GM12878 (cell line): ENCODE measurements around the gene METTL18. TPM values are rescaled to one million over a fixed set of nuclear protein-coding genes. Genes with fewer than 3 reads are reported as not detected.

Experiments
- ATAC-seq: fragments of 200-7000 bp; cut with Tn5 transposase; 3 replicates; pipeline ENCODE4 v1.9.1; 2020; ENCODE audit warnings: mild to moderate bottlenecking, moderate library complexity
- BruUV-seq: library from RNA; stranded (reverse); fragments of 400-500 nt; replicated peaks from 2 replicates; lab custom pipeline; 2021; lab: Mats Ljungman, UMichigan
- CTCF ChIA-PET: fragments of 300-600 bp; sonication (Branson Sonifier 250); formaldehyde crosslinking; extraction: SDS; loops from one replicate; lab custom pipeline; 2021; ENCODE audit warnings: inconsistent platforms; lab: Yijun Ruan, JAX
- POLR2A ChIA-PET: fragments of 350-600 bp; formaldehyde crosslinking; extraction: SDS; loops from one replicate; lab custom pipeline; 2021; ENCODE audit warnings: inconsistent platforms; lab: Charles Lee
- RAD21 ChIA-PET: fragments of 300-600 bp; sonication (Branson Sonifier 250); formaldehyde crosslinking; loops from one replicate; lab custom pipeline; 2023; ENCODE audit warnings: antibody characterized with exemption; ENCODE audit not compliant: unreplicated experiment; lab: Charles Lee
- SMC1A ChIA-PET: fragments of 300-600 bp; sonication (Branson Sonifier 250); formaldehyde crosslinking; loops from one replicate; lab custom pipeline; 2023; ENCODE audit not compliant: unreplicated experiment, uncharacterized antibody; lab: Charles Lee
- DNase-seq: peaks from one replicate; pipeline ENCODE4 v3.0.0-alpha.2; 2011; ENCODE audit warnings: low read depth, low spot score
- FAIRE-seq: peaks from 3 replicates; lab custom pipeline; 2011; peaks lifted over from hg19 to GRCh38; lab: Jason Lieb, UNC
- H2AFZ ChIP-seq: 2 replicates; pipeline ENCODE4 v1.6.0; 2011; ENCODE audit warnings: low read depth, low read length, control low read depth; ENCODE audit not compliant: control insufficient read depth
- H3K27ac ChIP-seq: 2 replicates; pipeline ENCODE4 v1.5.1; 2011; ENCODE audit warnings: control low read depth; ENCODE audit not compliant: control insufficient read depth, insufficient read depth
- H3K27me3 ChIP-seq, 2 experiments: replicated peaks in 1 of 2; 2 replicates each; pipeline versions ENCODE4 v1.6.0 to v1.6.1; 2011; ENCODE audit warnings: low read length in 1 of 2; ENCODE audit not compliant: control insufficient read depth in 2 of 2, insufficient read depth in 2 of 2
- H3K36me3 ChIP-seq, 2 experiments: 2 replicates each; pipeline ENCODE4 v1.5.1; 2011; ENCODE audit warnings: low read length in 1 of 2; ENCODE audit not compliant: control insufficient read depth in 2 of 2, insufficient read depth in 2 of 2
- H3K4me1 ChIP-seq: 2 replicates; pipeline ENCODE4 v1.6.1; 2011; ENCODE audit warnings: mild to moderate bottlenecking, low read length, moderate library complexity, mixed read lengths; ENCODE audit not compliant: control insufficient read depth, insufficient read depth
- H3K4me2 ChIP-seq: 2 replicates; pipeline ENCODE4 v1.6.0; 2011; ENCODE audit warnings: control low read depth; ENCODE audit not compliant: control insufficient read depth, insufficient read depth
- H3K4me3 ChIP-seq: fragments of 200-600 bp; sonication (generic); 2 replicates; pipeline ENCODE4 v1.5.1; 2016
- H3K79me2 ChIP-seq: 2 replicates; pipeline ENCODE4 v1.6.0; 2011; ENCODE audit warnings: low read length; ENCODE audit not compliant: control insufficient read depth, insufficient read depth
- H3K9ac ChIP-seq: 2 replicates; pipeline ENCODE4 v1.8.0; 2011; ENCODE audit warnings: low read length, control low read depth, mixed read lengths; ENCODE audit not compliant: control insufficient read depth, insufficient read depth
- H3K9me3 ChIP-seq: replicated peaks from 3 replicates; pipeline ENCODE4 v1.5.1; 2011; ENCODE audit warnings: mild to moderate bottlenecking, low read length; ENCODE audit not compliant: control insufficient read depth, insufficient read depth
- H4K20me1 ChIP-seq: 2 replicates; pipeline ENCODE4 v1.6.0; 2011; ENCODE audit not compliant: control insufficient read depth, insufficient read depth
- CHD1 ChIP-seq: IDR thresholded peaks from 2 replicates; pipeline ENCODE4 v1.6.1; 2012; ENCODE audit warnings: low read depth, low read length, improper control_type of control experiment
- CHD2 ChIP-seq: IDR thresholded peaks from 2 replicates; pipeline ENCODE4 v1.6.1; 2011; ENCODE audit warnings: low read depth, low read length, improper control_type of control experiment, borderline replicate concordance
- FOS ChIP-seq: IDR thresholded peaks from 3 replicates; pipeline ENCODE4 v1.6.1; 2011; ENCODE audit warnings: borderline replicate concordance; ENCODE audit not compliant: insufficient read length; ENCODE audit errors: extremely low read depth
- FOXM1 ChIP-seq: IDR thresholded peaks from 2 replicates; pipeline ENCODE4 v1.6.1; 2012; ENCODE audit warnings: low read depth, mild to moderate bottlenecking, inconsistent platforms, low read length, moderate library complexity
- GATAD2B ChIP-seq: fragments of 450-650 bp; conservative IDR thresholded peaks from 2 replicates; pipeline ENCODE4 v1.6.1; 2017; ENCODE audit warnings: low read depth, mild to moderate bottlenecking, moderate library complexity
- HDAC2 ChIP-seq: fragments of 200-600 bp; sonication (generic); IDR thresholded peaks from 2 replicates; pipeline ENCODE4 v1.6.1; 2017
- RB1 ChIP-seq: fragments of 450-650 bp; formaldehyde crosslinking; IDR thresholded peaks from 2 replicates; pipeline ENCODE4 v1.6.1; 2017; ENCODE audit warnings: mild to moderate bottlenecking, borderline replicate concordance
- STAT1 ChIP-seq: fragments of 450-650 bp; conservative IDR thresholded peaks from 2 replicates; pipeline ENCODE4 v1.6.1; 2014; ENCODE audit warnings: antibody characterized with exemption, mild to moderate bottlenecking
- STAT3 ChIP-seq: IDR thresholded peaks from 2 replicates; pipeline ENCODE4 v1.6.1; 2011; ENCODE audit warnings: low read depth, low read length, improper control_type of control experiment
- TARDBP ChIP-seq: IDR thresholded peaks from 2 replicates; pipeline ENCODE4 v1.6.1; 2016; ENCODE audit warnings: borderline replicate concordance
- TCF7 ChIP-seq: IDR thresholded peaks from 2 replicates; pipeline ENCODE4 v1.6.1; 2014; ENCODE audit warnings: antibody characterized with exemption, borderline replicate concordance
- ZNF207 ChIP-seq: fragments of 450-650 bp; IDR thresholded peaks from 2 replicates; pipeline ENCODE4 v1.6.1; 2014; ENCODE audit warnings: antibody characterized with exemption, mild to moderate bottlenecking, borderline replicate concordance
- WGBS: methylation state at CpG from one replicate; pipeline ENCODE4 v1.1.6; 2016; ENCODE audit warnings: low lambda C conversion rate; ENCODE audit not compliant: insufficient replicate concordance, insufficient coverage; ENCODE audit errors: missing lambda C conversion rate; 5-methylcytosine and 5-hydroxymethylcytosine counted together
- in situ Hi-C: fragments of 300-500 bp; cut with MboI; formaldehyde crosslinking; loops from 9 replicates; pipeline ENCODE4 v1.14.3; 2018; ENCODE audit warnings: mixed read lengths
- intact Hi-C: fragments of 100-400 bp; cut with micrococcal nuclease; formaldehyde crosslinking; loops from one replicate; pipeline ENCODE4 v1.14.2; 2022; ENCODE audit not compliant: unreplicated experiment
- polyA plus RNA-seq, 11 experiments: library from polyadenylated mRNA; depleted of rRNA in 4 of 11; unstranded in 6 of 11; stranded (reverse) in 5 of 11; fragments of >200 nt; fragmentation: Nextera tagmentation in 4 of 11; fragmentation: Illumina TruSeq in 1 of 11; extraction: Ambion mirVana in 4 of 11; extraction: Trizol in 1 of 11; gene quantifications; 1 replicate in 1 of 11; 2 replicates in 10 of 11; pipeline versions ENCODE4 v1.2.1 to v1.2.3, GENCODE V29; 2011 to 2016; ENCODE audit warnings: inconsistent platforms in 2 of 11, missing spikeins in 2 of 11, low read depth in 1 of 11
- total RNA-seq, 4 experiments: library from RNA; depleted of rRNA in 3 of 4; stranded (reverse); fragments of >200 nt in 3 of 4; fragmentation: Illumina TruSeq in 1 of 4; extraction: Trizol in 1 of 4; gene quantifications; 2 replicates each; pipeline versions ENCODE4 v1.2.1 to v1.2.3, GENCODE V29; 2013 to 2021
- TF ChIP-seq, protein P1 (sequence below): fragments of 450-650 bp; formaldehyde crosslinking; IDR thresholded peaks from 2 replicates; pipeline ENCODE4 v1.4.0; 2020; ENCODE audit warnings: mild to moderate bottlenecking, moderate library complexity
- TF ChIP-seq, protein P2 (sequence below): fragments of 450-650 bp; conservative IDR thresholded peaks from 2 replicates; pipeline ENCODE4 v1.6.1; 2017; ENCODE audit warnings: mild to moderate bottlenecking, moderate library complexity

Gene METTL18
- total and polyA plus RNA-seq, 10 of the 15 experiments (the other 5 are each of a cell fraction or from before 2014, with no cell fraction given) = 8.1 to 31.8 (median 12.8) TPM

DNA sequence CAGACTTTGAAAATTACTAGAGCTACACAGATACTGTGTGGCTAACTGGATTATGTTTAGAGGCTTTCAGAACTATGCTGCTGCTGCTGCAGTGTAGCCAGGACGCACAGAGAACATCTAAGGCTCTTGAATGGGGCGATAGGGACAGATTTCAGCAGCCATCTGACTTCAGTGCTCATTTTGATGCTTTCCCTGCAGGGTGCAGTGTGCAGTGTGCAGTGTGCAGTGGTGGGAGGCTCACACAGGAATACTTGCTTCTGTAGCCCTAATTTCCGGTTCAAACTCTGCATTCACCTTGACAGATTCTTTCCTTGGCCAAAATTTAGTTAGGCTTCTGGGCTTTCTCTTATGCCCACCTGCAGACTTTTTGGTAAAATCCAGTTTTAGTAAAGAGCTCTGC lies 7.7 kb downstream of the METTL18 start:
- POLR2A ChIA-PET = no interaction called here
- SMC1A ChIA-PET = interaction anchor here (1.4 kb wide), 1 partner anchor 236 kb away, joined by 3 read pairs; no protein-coding TSS in a partner anchor
- RAD21 ChIA-PET = no interaction called here
- TF ChIP-seq FOXM1 (no peak), ZNF207 (no peak), GATAD2B (no peak), STAT1 (no peak), HDAC2 (no peak), TCF7 (no peak)
- TF ChIP-seq, all 136 proteins: peak for 0
- H3K27me3 ChIP-seq = no peaks in the 10 kb centered on the region
- H3K4me2 ChIP-seq = no peak overlapping the region
- H2AFZ ChIP-seq = no peak overlapping the region; the same call in 1 of the 2 replicates
- H3K9me3 ChIP-seq = no peaks in the 10 kb centered on the region
- H3K27ac ChIP-seq = no peak overlapping the region
- H3K36me3 ChIP-seq = no peaks in the 10 kb centered on the region
- BruUV-seq = no TSS peak
- in situ Hi-C loops (no loop called here), intact Hi-C loops (no loop called here)
- no peaks in the 10 kb centered on the region for H4K20me1 ChIP-seq
- H3K4me3 ChIP-seq = no peak overlapping the region
- H3K9ac ChIP-seq = no peak overlapping the region
- WGBS = 21% methylated on average over 3 of the region's 3 CpGs
- DNase-seq = no peak
- ATAC-seq = peak; percentile 66
- FAIRE-seq = no peak
- H3K4me1 ChIP-seq = no peaks in the 10 kb centered on the region
- CTCF ChIA-PET = no interaction called here
- H3K79me2 ChIP-seq = no peaks in the 10 kb centered on the region

DNA sequence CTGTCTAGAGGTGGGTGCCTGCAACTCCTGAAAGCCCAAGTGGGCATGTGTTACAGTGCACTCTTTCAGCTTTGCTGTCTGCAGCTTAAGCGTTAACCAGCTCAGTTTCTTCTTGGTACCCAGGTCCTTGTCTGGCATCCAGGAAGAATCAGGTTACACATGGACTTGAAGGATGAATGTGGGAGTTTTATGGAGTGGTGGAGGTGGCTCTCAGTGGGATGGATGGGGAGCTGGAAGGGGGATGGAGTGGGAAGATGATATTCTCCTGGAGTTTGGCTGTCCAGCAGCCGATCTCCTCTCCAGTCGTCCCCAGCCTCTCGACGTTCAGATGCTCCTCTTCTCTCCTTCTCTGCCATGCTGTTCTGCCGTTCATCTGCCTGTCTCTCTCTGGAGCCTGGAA lies 9.4 kb downstream of the METTL18 start:
- no peak overlapping the region for H3K9ac ChIP-seq
- H4K20me1 ChIP-seq = no peaks in the 10 kb centered on the region
- H3K36me3 ChIP-seq = no peaks in the 10 kb centered on the region
- WGBS = 85% methylated on average over 6 of the region's 6 CpGs
- POLR2A ChIA-PET = no interaction called here
- no peaks in the 10 kb centered on the region for H3K79me2 ChIP-seq
- H2AFZ ChIP-seq = no peak overlapping the region
- RAD21 ChIA-PET = interaction anchor here (2.0 kb wide), 1 partner anchor 183 kb away, joined by 4 read pairs; no protein-coding TSS in a partner anchor
- H3K27me3 ChIP-seq = no peaks in the 10 kb centered on the region
- H3K27ac ChIP-seq = no peak overlapping the region
- no peaks in the 10 kb centered on the region for H3K9me3 ChIP-seq
- FAIRE-seq = no peak
- no peak overlapping the region for H3K4me2 ChIP-seq
- ATAC-seq = no peak
- no peaks in the 10 kb centered on the region for H3K4me1 ChIP-seq
- SMC1A ChIA-PET = no interaction called here
- CTCF ChIA-PET = no interaction called here
- DNase-seq = no peak
- in situ Hi-C loops = no loop called here
- intact Hi-C loops = no loop called here
- no TSS peak for BruUV-seq
- no peak overlapping the region for H3K4me3 ChIP-seq
- TF ChIP-seq, protein P1, sequence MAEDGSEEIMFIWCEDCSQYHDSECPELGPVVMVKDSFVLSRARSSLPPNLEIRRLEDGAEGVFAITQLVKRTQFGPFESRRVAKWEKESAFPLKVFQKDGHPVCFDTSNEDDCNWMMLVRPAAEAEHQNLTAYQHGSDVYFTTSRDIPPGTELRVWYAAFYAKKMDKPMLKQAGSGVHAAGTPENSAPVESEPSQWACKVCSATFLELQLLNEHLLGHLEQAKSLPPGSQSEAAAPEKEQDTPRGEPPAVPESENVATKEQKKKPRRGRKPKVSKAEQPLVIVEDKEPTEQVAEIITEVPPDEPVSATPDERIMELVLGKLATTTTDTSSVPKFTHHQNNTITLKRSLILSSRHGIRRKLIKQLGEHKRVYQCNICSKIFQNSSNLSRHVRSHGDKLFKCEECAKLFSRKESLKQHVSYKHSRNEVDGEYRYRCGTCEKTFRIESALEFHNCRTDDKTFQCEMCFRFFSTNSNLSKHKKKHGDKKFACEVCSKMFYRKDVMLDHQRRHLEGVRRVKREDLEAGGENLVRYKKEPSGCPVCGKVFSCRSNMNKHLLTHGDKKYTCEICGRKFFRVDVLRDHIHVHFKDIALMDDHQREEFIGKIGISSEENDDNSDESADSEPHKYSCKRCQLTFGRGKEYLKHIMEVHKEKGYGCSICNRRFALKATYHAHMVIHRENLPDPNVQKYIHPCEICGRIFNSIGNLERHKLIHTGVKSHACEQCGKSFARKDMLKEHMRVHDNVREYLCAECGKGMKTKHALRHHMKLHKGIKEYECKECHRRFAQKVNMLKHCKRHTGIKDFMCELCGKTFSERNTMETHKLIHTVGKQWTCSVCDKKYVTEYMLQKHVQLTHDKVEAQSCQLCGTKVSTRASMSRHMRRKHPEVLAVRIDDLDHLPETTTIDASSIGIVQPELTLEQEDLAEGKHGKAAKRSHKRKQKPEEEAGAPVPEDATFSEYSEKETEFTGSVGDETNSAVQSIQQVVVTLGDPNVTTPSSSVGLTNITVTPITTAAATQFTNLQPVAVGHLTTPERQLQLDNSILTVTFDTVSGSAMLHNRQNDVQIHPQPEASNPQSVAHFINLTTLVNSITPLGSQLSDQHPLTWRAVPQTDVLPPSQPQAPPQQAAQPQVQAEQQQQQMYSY = no peak
- TF ChIP-seq TARDBP (no peak), RB1 (no peak), CHD2 (no peak), CHD1 (no peak), STAT3 (no peak), FOS (no peak)
- TF ChIP-seq, protein P2, sequence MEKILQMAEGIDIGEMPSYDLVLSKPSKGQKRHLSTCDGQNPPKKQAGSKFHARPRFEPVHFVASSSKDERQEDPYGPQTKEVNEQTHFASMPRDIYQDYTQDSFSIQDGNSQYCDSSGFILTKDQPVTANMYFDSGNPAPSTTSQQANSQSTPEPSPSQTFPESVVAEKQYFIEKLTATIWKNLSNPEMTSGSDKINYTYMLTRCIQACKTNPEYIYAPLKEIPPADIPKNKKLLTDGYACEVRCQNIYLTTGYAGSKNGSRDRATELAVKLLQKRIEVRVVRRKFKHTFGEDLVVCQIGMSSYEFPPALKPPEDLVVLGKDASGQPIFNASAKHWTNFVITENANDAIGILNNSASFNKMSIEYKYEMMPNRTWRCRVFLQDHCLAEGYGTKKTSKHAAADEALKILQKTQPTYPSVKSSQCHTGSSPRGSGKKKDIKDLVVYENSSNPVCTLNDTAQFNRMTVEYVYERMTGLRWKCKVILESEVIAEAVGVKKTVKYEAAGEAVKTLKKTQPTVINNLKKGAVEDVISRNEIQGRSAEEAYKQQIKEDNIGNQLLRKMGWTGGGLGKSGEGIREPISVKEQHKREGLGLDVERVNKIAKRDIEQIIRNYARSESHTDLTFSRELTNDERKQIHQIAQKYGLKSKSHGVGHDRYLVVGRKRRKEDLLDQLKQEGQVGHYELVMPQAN = no peak
